ENCODE data around the gene DCP2. TPM values are rescaled to one million over a fixed set of nuclear protein-coding genes. Genes with fewer than 3 reads are reported as not detected.

Gene DCP2
- total RNA-seq, 1 donor from 2014 or later = 58.2 TPM

GRCh38 chr5:113038714-113039113 lies 62.1 kb downstream of the DCP2 start:
- intact Hi-C loops (cut with DNase I) = no loop called here
- no peak for TF ChIP-seq POLR2AphosphoS5 (IDR thresholded peaks at IDR 0.05; ENCODE audit: insufficient read depth in 1 of 2, low read depth in 1 of 2)
- TF ChIP-seq POLR2A (IDR thresholded peaks at IDR 0.05) = no peak
- TF ChIP-seq, protein P1, sequence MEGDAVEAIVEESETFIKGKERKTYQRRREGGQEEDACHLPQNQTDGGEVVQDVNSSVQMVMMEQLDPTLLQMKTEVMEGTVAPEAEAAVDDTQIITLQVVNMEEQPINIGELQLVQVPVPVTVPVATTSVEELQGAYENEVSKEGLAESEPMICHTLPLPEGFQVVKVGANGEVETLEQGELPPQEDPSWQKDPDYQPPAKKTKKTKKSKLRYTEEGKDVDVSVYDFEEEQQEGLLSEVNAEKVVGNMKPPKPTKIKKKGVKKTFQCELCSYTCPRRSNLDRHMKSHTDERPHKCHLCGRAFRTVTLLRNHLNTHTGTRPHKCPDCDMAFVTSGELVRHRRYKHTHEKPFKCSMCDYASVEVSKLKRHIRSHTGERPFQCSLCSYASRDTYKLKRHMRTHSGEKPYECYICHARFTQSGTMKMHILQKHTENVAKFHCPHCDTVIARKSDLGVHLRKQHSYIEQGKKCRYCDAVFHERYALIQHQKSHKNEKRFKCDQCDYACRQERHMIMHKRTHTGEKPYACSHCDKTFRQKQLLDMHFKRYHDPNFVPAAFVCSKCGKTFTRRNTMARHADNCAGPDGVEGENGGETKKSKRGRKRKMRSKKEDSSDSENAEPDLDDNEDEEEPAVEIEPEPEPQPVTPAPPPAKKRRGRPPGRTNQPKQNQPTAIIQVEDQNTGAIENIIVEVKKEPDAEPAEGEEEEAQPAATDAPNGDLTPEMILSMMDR (IDR thresholded peaks at IDR 0.05) = no peak

GRCh38 chr5:113039229-113039933 lies 62.8 kb downstream of the DCP2 start:
- Histone ChIP-seq H3K36me3 (no peaks in the 10 kb centered on the region), H3K27me3 (no peaks in the 10 kb centered on the region), H3K4me1 (peaks cover 7% of the 10 kb centered on the region), H3K4me3 (no peak overlapping the region), H3K27ac (peak overlapping the region; percentile 29), H3K9me3 (no peaks in the 10 kb centered on the region)
- TF ChIP-seq POLR2AphosphoS5 (IDR thresholded peaks at IDR 0.05; ENCODE audit: insufficient read depth in 1 of 2, low read depth in 1 of 2) (no peak), POLR2A (IDR thresholded peaks at IDR 0.05) (no peak)
- TF ChIP-seq, protein P1 (IDR thresholded peaks at IDR 0.05) = no peak
- no peak for DNase-seq (ENCODE audit: extremely low spot score in 2 of 2)
- intact Hi-C loops (cut with DNase I) = no loop called here

More at GRCh38 chr5:113038714-113039113, 62.1 kb downstream of the DCP2 start:
- no peak for DNase-seq (ENCODE audit: extremely low spot score in 2 of 2)
- Histone ChIP-seq H3K27me3 (no peaks in the 10 kb centered on the region), H3K9me3 (no peaks in the 10 kb centered on the region), H3K36me3 (no peaks in the 10 kb centered on the region), H3K4me1 (peaks cover 3% of the 10 kb centered on the region), H3K4me3 (no peak overlapping the region), H3K27ac (peak overlapping the region; percentile 29)

GRCh38 chr5:113039934-113040285 lies 63.3 kb downstream of the DCP2 start:
- Histone ChIP-seq H3K4me3 (no peak overlapping the region), H3K4me1 (peaks cover 7% of the 10 kb centered on the region), H3K36me3 (no peaks in the 10 kb centered on the region), H3K9me3 (no peaks in the 10 kb centered on the region), H3K27me3 (no peaks in the 10 kb centered on the region), H3K27ac (peak overlapping the region; percentile 24)
- TF ChIP-seq, protein P1 (IDR thresholded peaks at IDR 0.05) = no peak
- no peak for TF ChIP-seq POLR2AphosphoS5 (IDR thresholded peaks at IDR 0.05; ENCODE audit: insufficient read depth in 1 of 2, low read depth in 1 of 2)
- no peak for TF ChIP-seq POLR2A (IDR thresholded peaks at IDR 0.05)
- DNase-seq (ENCODE audit: extremely low spot score in 2 of 2) = no peak
- intact Hi-C loops (cut with DNase I) = no loop called here

DNA sequence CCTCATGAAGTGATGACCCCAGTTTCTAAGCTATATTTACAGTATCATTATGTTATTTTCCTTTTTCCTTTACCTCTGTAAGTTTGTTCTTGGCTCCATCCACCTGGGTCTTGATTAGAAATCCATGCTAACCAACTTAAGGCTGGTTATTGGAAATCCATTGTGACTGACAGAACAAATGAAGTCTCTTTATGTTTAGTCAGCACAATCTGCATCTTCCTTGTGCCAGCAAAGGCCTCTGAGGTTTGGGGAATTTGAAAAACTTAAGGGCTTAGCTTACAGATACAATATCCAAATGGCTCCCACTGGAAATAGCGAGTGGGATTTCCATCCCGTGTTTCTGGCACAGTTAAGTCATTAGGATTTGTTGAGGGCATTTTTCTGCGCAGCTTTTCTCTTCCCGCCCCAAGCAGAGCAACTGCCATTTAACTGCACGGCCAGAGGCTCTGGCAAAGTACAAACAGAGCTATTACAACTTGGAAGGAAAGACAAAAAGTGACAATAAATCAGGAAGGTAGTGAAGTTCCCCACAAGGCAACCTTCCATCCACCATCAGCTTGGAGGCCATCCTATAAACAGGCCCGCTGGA lies 64.2 kb downstream of the DCP2 start:
- peaks cover 7% of the 10 kb centered on the region for H3K4me1 ChIP-seq
- H3K9me3 ChIP-seq = no peaks in the 10 kb centered on the region
- H3K27me3 ChIP-seq = no peaks in the 10 kb centered on the region
- intact Hi-C loops (cut with DNase I) = no loop called here
- no peak overlapping the region for H3K27ac ChIP-seq
- no peaks in the 10 kb centered on the region for H3K36me3 ChIP-seq
- TF ChIP-seq, protein P1 (IDR thresholded peaks at IDR 0.05) = no peak
- no peak for TF ChIP-seq POLR2AphosphoS5 (IDR thresholded peaks at IDR 0.05; ENCODE audit: insufficient read depth in 1 of 2, low read depth in 1 of 2)
- TF ChIP-seq POLR2A (IDR thresholded peaks at IDR 0.05) = no peak
- H3K4me3 ChIP-seq = no peak overlapping the region
- no peak for DNase-seq (ENCODE audit: extremely low spot score in 2 of 2)

All from vagina (tissue), 2 donors.